Measurements from ENCODE around the gene CD180. TPM values are rescaled to one million over a fixed set of nuclear protein-coding genes. Genes with fewer than 3 reads are reported as not detected.

CD180 gene
- total RNA-seq, 1 donor from 2014 or later: not detected

DNA sequence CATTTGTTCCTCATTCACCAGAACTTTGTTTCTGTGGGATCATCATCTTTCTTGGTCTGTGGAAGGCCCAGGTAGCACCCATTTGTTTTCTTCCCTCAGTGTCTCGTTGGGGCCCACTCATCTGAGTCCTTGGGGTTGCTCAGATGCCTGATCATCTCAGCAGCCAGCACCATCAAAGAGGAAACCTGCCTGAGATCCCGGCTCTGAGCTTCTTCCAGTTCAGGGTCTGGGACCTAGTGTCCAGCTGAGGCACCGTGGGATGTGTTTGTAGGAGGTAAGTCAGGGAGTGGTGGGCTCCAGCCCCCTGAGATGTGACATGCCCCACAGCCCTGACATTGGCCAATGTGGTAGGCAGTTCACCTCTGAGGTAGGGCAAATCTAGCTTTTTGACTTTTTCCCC is 9.4 kb upstream of the CD180 start:
- H3K4me1 Mint-ChIP-seq (ENCODE audit: low read depth): peaks cover 26% of the 10 kb centered on the region

DNA sequence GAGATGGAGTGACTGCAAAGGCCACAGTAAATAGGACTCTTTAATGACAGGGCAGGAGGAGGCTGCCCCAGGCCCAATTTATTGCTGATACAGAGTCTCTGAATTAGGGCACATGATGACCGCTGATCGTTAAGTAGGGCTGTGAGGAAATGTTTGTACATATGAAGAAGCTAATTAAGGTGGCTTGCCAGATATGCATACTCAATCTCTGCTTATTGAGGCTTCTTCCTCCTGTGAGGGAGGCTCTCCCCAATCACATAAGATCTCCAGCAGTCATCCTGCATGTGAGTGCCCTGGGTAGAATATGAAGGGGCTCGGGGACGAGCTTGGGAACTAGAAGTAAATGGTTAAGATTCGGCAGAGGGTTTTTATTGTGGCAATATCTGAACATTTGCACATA is 8.2 kb upstream of the CD180 start:
- H3K4me3 Mint-ChIP-seq (ENCODE audit: low read depth): no peak overlapping the region
- peaks cover 26% of the 10 kb centered on the region for H3K4me1 Mint-ChIP-seq (ENCODE audit: low read depth)
- TF ChIP-seq, protein P1, sequence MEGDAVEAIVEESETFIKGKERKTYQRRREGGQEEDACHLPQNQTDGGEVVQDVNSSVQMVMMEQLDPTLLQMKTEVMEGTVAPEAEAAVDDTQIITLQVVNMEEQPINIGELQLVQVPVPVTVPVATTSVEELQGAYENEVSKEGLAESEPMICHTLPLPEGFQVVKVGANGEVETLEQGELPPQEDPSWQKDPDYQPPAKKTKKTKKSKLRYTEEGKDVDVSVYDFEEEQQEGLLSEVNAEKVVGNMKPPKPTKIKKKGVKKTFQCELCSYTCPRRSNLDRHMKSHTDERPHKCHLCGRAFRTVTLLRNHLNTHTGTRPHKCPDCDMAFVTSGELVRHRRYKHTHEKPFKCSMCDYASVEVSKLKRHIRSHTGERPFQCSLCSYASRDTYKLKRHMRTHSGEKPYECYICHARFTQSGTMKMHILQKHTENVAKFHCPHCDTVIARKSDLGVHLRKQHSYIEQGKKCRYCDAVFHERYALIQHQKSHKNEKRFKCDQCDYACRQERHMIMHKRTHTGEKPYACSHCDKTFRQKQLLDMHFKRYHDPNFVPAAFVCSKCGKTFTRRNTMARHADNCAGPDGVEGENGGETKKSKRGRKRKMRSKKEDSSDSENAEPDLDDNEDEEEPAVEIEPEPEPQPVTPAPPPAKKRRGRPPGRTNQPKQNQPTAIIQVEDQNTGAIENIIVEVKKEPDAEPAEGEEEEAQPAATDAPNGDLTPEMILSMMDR (IDR thresholded peaks at IDR 0.05; ENCODE audit: unreplicated experiment): no peak
- H3K27ac Mint-ChIP-seq: no peak overlapping the region
- no peaks in the 10 kb centered on the region for H3K27me3 Mint-ChIP-seq
- H3K36me3 Mint-ChIP-seq (ENCODE audit: insufficient read depth): no peaks in the 10 kb centered on the region
- peaks cover 6% of the 10 kb centered on the region for H3K9me3 Mint-ChIP-seq (ENCODE audit: low read depth)
- no peak for DNase-seq (ENCODE audit: low spot score, unreplicated experiment)

More for the DNA sequence above, 9.4 kb upstream of the CD180 start:
- H3K27me3 Mint-ChIP-seq: peaks cover 3% of the 10 kb centered on the region
- DNase-seq (ENCODE audit: low spot score, unreplicated experiment): no peak
- peaks cover 4% of the 10 kb centered on the region for H3K9me3 Mint-ChIP-seq (ENCODE audit: low read depth)
- H3K36me3 Mint-ChIP-seq (ENCODE audit: insufficient read depth): no peaks in the 10 kb centered on the region
- no peak overlapping the region for H3K4me3 Mint-ChIP-seq (ENCODE audit: low read depth)
- H3K27ac Mint-ChIP-seq: no peak overlapping the region
- TF ChIP-seq, protein P1 (IDR thresholded peaks at IDR 0.05; ENCODE audit: unreplicated experiment): no peak

- peaks cover 26% of the 10 kb centered on the region for H3K4me1 Mint-ChIP-seq (ENCODE audit: low read depth)
- H3K27me3 Mint-ChIP-seq: no peaks in the 10 kb centered on the region
- H3K27ac Mint-ChIP-seq: no peak overlapping the region
- H3K4me3 Mint-ChIP-seq (ENCODE audit: low read depth): no peak overlapping the region
- TF ChIP-seq, protein P1 (IDR thresholded peaks at IDR 0.05; ENCODE audit: unreplicated experiment): no peak
- H3K36me3 Mint-ChIP-seq (ENCODE audit: insufficient read depth): no peaks in the 10 kb centered on the region
- H3K9me3 Mint-ChIP-seq (ENCODE audit: low read depth): peaks cover 6% of the 10 kb centered on the region
- no peak for DNase-seq (ENCODE audit: low spot score, unreplicated experiment)
Measured at GRCh38 chr5:67203701-67204074, 7.1 kb upstream of the CD180 start.

- Mint-ChIP-seq H3K27me3 (no peaks in the 10 kb centered on the region), H3K36me3 (ENCODE audit: insufficient read depth) (no peaks in the 10 kb centered on the region), H3K4me3 (ENCODE audit: low read depth) (no peak overlapping the region), H3K4me1 (ENCODE audit: low read depth) (peaks cover 25% of the 10 kb centered on the region), H3K27ac (no peak overlapping the region), H3K9me3 (ENCODE audit: low read depth) (peaks cover 6% of the 10 kb centered on the region)
- TF ChIP-seq, protein P1 (IDR thresholded peaks at IDR 0.05; ENCODE audit: unreplicated experiment): no peak
- no peak for DNase-seq (ENCODE audit: low spot score, unreplicated experiment)
Measured at GRCh38 chr5:67202828-67203227, 6.2 kb upstream of the CD180 start.

DNA sequence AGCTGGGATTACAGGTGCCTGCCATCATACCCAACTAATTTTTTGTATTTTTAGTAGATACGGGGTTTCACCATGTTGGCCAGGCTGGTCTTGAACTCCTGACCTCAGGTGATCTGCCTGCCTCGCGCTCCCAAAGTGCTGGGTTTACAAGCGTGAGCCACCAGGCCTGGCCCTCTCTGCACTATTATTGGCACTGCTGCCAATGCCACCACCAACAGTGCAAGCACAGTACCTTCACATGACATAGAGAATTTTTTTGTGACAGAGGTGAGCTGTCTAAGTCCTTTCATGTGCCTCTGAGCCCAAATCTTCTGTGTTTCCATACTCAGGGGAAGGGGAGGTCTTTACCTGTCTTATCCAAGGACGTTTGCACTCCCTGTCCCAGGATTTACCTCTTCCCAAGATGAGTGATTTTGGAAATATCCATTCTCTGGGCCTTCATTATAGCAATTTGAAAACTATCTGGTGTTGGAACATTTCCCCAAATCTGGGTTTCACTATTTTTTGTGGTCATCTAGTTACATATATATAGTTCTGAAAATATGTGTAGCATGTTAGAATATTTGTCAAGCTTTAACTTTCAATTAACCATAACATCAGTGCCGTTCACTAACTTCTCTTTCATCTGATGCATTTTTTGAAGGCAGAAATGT is 5.4 kb upstream of the CD180 start:
- H3K4me1 Mint-ChIP-seq (ENCODE audit: low read depth): peaks cover 19% of the 10 kb centered on the region

More for the DNA sequence above, 5.4 kb upstream of the CD180 start:
- Mint-ChIP-seq H3K9me3 (ENCODE audit: low read depth) (peaks cover 6% of the 10 kb centered on the region), H3K27ac (no peak overlapping the region), H3K27me3 (no peaks in the 10 kb centered on the region), H3K36me3 (ENCODE audit: insufficient read depth) (no peaks in the 10 kb centered on the region), H3K4me3 (ENCODE audit: low read depth) (no peak overlapping the region)
- TF ChIP-seq, protein P1 (IDR thresholded peaks at IDR 0.05; ENCODE audit: unreplicated experiment): no peak
- no peak for DNase-seq (ENCODE audit: low spot score, unreplicated experiment)
